ENCODE results near the gene HADH. TPM values are rescaled to one million over a fixed set of nuclear protein-coding genes. Genes with fewer than 3 reads are reported as not detected.

The HADH gene
- polyA plus RNA-seq (2011; rRNA removed) (23.7 and 25.9 TPM in 2 replicates), polyA plus RNA-seq (2017; fragmentation: RNase III; extraction: RNeasy Plus Mini Kit Qiagen cat#74134 plus additional on column Dnase treatment) (22.7 to 23.8 TPM (median 23.3 TPM) in 3 replicates), polyA minus RNA-seq (2011; rRNA and poly(A)+ RNA removed) (14.3 and 14.5 TPM in 2 replicates)
- polyA plus RNA-seq (2012; cell fraction: cytosol; rRNA removed) = 19.1 and 23.2 TPM in 2 replicates
- 17.6 and 25.2 TPM in 2 replicates for polyA plus RNA-seq (2012; cell fraction: nucleus; rRNA removed)

- Histone ChIP-seq H3K4me3 (peak within 1 kb of the TSS; percentile 78), H3K27ac (peak within 1 kb of the TSS; percentile 78 to 94), H3K4me1 (0 out of 3 replicates have a peak, but pooled peaks cover 3% of the 10 kb centered on the region), H3K9me3 (no peaks in the 10 kb centered on the region), H3K4me2 (peak within 1 kb of the TSS; percentile 74)
- POLR2A ChIA-PET = no interaction called here
- ATAC-seq (peak; percentile 99 to 100), FAIRE-seq (no peak), DNase-seq (ENCODE audit: low read depth in 1 of 2, low spot score in 1 of 2) (peak; percentile 83 to 84)
- WGBS (ENCODE audit: missing lambda C conversion rate) = under 1% methylated on average over 24 of the region's 78 CpGs
- CTCF ChIA-PET = no interaction called here
- peak in 1 of 2 experiments; percentile 21; a peak in 1 of 5 replicates for TF ChIP-seq JUN (IDR thresholded peaks at IDR 0.05)
- no peak for TF ChIP-seq HOXB13 (CRISPR knock-in tag; IDR thresholded peaks at IDR 0.05; ENCODE audit: low read depth)
- TF ChIP-seq MAX (IDR thresholded peaks at IDR 0.05) = peak; percentile 89
- no peak for TF ChIP-seq CHD4 (IDR thresholded peaks at IDR 0.05; ENCODE audit: borderline replicate concordance)
- TF ChIP-seq FOXS1 (CRISPR knock-in tag; IDR thresholded peaks at IDR 0.05) = no peak
- peak; percentile 46 for TF ChIP-seq POLR2A (IDR thresholded peaks at IDR 0.05; ENCODE audit: low read length)
- TF ChIP-seq BCL3 (IDR thresholded peaks at IDR 0.05) = no peak
- no peak for TF ChIP-seq NPAS2 (CRISPR knock-in tag; IDR thresholded peaks at IDR 0.05; ENCODE audit: borderline replicate concordance)
- TF ChIP-seq SREBF2 (IDR thresholded peaks at IDR 0.05) = no peak
- TF ChIP-seq TP53 (CRISPR knock-in tag; IDR thresholded peaks at IDR 0.05) = no peak
- peak; percentile 39; the same call in 1 of the 2 replicates for TF ChIP-seq HDAC2 (IDR thresholded peaks at IDR 0.05)
- no peak for TF ChIP-seq HEYL (CRISPR knock-in tag; IDR thresholded peaks at IDR 0.05)
- no peak for TF ChIP-seq GATA3 (IDR thresholded peaks at IDR 0.05; ENCODE audit: borderline replicate concordance)
- TF ChIP-seq PBX3 (IDR thresholded peaks at IDR 0.05) = no peak
- peak; percentile 19; the same call in 1 of the 2 replicates for TF ChIP-seq USF2 (IDR thresholded peaks at IDR 0.05)
- TF ChIP-seq NFE2L2 (conservative IDR thresholded peaks at IDR 0.05; ENCODE audit: low read length) = no peak
- no peak for TF ChIP-seq FOSB (CRISPR knock-in tag; IDR thresholded peaks at IDR 0.05)
- no peak for TF ChIP-seq MAZ (IDR thresholded peaks at IDR 0.05; ENCODE audit: borderline replicate concordance, low read depth, low read length)
- TF ChIP-seq ESRRA (IDR thresholded peaks at IDR 0.05; ENCODE audit: borderline replicate concordance, low read length) = no peak
- no peak for TF ChIP-seq EP300 (IDR thresholded peaks at IDR 0.05)
- no peak for TF ChIP-seq ATOH8 (CRISPR knock-in tag; IDR thresholded peaks at IDR 0.05; ENCODE audit: low read depth)
- no peak for TF ChIP-seq JUNB (IDR thresholded peaks at IDR 0.05)
- 0 out of 2 replicates have a peak, but pooled peaks have one; percentile 16 for TF ChIP-seq KDM5A (IDR thresholded peaks at IDR 0.05)
- no peak for TF ChIP-seq RAD21 (conservative IDR thresholded peaks at IDR 0.05 in 1 of 2, IDR thresholded peaks at IDR 0.05 in 1 of 2)
- no peak for TF ChIP-seq ZSCAN20 (CRISPR knock-in tag; IDR thresholded peaks at IDR 0.05)
- TF ChIP-seq PHF8 (IDR thresholded peaks at IDR 0.05; ENCODE audit: borderline replicate concordance, low read depth) = peak; percentile 81
- no peak for TF ChIP-seq CBX2 (IDR thresholded peaks at IDR 0.05; ENCODE audit: borderline replicate concordance, low read depth)
- no peak for TF ChIP-seq ZC3H11A (IDR thresholded peaks at IDR 0.05)
- no peak for TF ChIP-seq RARB (CRISPR knock-in tag; IDR thresholded peaks at IDR 0.05)
- peak; percentile 74 for TF ChIP-seq E2F6 (IDR thresholded peaks at IDR 0.05; ENCODE audit: borderline replicate concordance, low read depth)
Observed at GRCh38 chr4:107989537-107990386, at the start of gene HADH. Gene HADH, plus strand, starts transcription at chr4:107989889. Its CDS starts 44 bp downstream, at chr4:107989933.
